SK-N-SH (cell line): Measurements from ENCODE around the gene VPS26B.

Source experiments
- ELF1 ChIP-seq: IDR thresholded peaks from 2 replicates; pipeline ENCODE4 v1.4.0; 2012
- EP300 ChIP-seq, 2 experiments: IDR thresholded peaks; 2 replicates each; pipeline versions ENCODE4 v1.4.0 to v1.6.1; 2012; ENCODE audit warnings: borderline replicate concordance in 1 of 2, low read depth in 1 of 2, low read length in 1 of 2
- FOSL2 ChIP-seq: IDR thresholded peaks from 2 replicates; pipeline ENCODE4 v1.4.0; 2012; ENCODE audit warnings: low read depth, mild to moderate bottlenecking, moderate library complexity, borderline replicate concordance
- TF ChIP-seq, protein P1 (sequence below): fragments of 200-600 bp; sonication (generic); IDR thresholded peaks from 2 replicates; pipeline ENCODE4 v1.6.1; 2017; ENCODE audit warnings: antibody characterized with exemption, mild to moderate bottlenecking, moderate library complexity
- TF ChIP-seq, protein P2 (sequence below): IDR thresholded peaks from 2 replicates; pipeline ENCODE4 v1.4.0; 2012; ENCODE audit warnings: low read depth, borderline replicate concordance

DNA sequence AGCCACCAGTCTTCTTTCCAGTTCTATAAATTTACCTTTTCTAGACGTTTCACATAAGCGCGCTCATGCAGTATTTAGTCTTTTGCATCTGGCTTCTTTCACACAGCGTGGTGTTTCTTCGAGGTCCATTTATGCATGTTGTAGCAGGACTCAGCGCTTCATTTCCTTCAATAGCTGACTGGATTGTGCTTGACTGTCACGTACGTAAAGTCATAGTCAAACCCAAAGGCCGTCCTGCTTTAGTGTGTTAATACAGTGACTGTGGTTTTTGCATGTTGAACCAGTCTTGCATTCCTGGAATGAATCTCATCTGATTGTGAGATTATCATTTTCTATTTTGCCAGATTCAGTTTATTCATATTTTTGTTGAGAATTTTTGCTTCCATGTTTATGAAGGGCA lies 70.2 kb downstream of the VPS26B start:
- TF ChIP-seq, protein P1, sequence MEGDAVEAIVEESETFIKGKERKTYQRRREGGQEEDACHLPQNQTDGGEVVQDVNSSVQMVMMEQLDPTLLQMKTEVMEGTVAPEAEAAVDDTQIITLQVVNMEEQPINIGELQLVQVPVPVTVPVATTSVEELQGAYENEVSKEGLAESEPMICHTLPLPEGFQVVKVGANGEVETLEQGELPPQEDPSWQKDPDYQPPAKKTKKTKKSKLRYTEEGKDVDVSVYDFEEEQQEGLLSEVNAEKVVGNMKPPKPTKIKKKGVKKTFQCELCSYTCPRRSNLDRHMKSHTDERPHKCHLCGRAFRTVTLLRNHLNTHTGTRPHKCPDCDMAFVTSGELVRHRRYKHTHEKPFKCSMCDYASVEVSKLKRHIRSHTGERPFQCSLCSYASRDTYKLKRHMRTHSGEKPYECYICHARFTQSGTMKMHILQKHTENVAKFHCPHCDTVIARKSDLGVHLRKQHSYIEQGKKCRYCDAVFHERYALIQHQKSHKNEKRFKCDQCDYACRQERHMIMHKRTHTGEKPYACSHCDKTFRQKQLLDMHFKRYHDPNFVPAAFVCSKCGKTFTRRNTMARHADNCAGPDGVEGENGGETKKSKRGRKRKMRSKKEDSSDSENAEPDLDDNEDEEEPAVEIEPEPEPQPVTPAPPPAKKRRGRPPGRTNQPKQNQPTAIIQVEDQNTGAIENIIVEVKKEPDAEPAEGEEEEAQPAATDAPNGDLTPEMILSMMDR, result no peak
- TF ChIP-seq EP300 (IDR thresholded peaks at IDR 0.05; ENCODE audit: borderline replicate concordance in 1 of 2, low read depth in 1 of 2, low read length in 1 of 2) (no peak), FOSL2 (no peak), ELF1 (no peak)
- TF ChIP-seq, protein P2, sequence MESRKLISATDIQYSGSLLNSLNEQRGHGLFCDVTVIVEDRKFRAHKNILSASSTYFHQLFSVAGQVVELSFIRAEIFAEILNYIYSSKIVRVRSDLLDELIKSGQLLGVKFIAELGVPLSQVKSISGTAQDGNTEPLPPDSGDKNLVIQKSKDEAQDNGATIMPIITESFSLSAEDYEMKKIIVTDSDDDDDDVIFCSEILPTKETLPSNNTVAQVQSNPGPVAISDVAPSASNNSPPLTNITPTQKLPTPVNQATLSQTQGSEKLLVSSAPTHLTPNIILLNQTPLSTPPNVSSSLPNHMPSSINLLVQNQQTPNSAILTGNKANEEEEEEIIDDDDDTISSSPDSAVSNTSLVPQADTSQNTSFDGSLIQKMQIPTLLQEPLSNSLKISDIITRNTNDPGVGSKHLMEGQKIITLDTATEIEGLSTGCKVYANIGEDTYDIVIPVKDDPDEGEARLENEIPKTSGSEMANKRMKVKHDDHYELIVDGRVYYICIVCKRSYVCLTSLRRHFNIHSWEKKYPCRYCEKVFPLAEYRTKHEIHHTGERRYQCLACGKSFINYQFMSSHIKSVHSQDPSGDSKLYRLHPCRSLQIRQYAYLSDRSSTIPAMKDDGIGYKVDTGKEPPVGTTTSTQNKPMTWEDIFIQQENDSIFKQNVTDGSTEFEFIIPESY, result no peak
